Mesothelial cell of epicardium (in vitro differentiated cells): ENCODE results near the gene ADARB2. TPM values are rescaled to one million over a fixed set of nuclear protein-coding genes. Genes with fewer than 3 reads are reported as not detected.

Source experiments
- DNase-seq, 2 experiments: peaks; one replicate each; pipeline ENCODE4 v3.0.0; 2021; ENCODE audit warnings: low spot score in 2 of 2; ENCODE audit not compliant: unreplicated experiment in 2 of 2
- H3K27ac Mint-ChIP-seq: 2 replicates; pipeline ENCODE4 v1.8.0; 2021; ENCODE audit warnings: mixed read lengths
- H3K27me3 Mint-ChIP-seq: 2 replicates; pipeline ENCODE4 v1.8.0; 2021; ENCODE audit warnings: low read depth, mixed read lengths
- H3K36me3 Mint-ChIP-seq: 2 replicates; pipeline ENCODE4 v1.8.0; 2021; ENCODE audit warnings: mixed read lengths
- H3K4me1 Mint-ChIP-seq: 2 replicates; pipeline ENCODE4 v1.8.0; 2021; ENCODE audit warnings: mixed read lengths
- H3K4me3 Mint-ChIP-seq: 2 replicates; pipeline ENCODE4 v1.8.0; 2021; ENCODE audit warnings: mild to moderate bottlenecking, moderate library complexity, mixed read lengths
- H3K9me3 Mint-ChIP-seq: 2 replicates; pipeline ENCODE4 v1.8.0; 2021; ENCODE audit warnings: mixed read lengths
- CTCF ChIP-seq: fragments of 200-600 bp; sonication (generic); IDR thresholded peaks from one replicate; pipeline ENCODE4 v1.5.0; 2021; ENCODE audit warnings: antibody characterized with exemption; ENCODE audit not compliant: unreplicated experiment
- total RNA-seq: library from RNA; stranded (reverse); gene quantifications from 3 replicates; pipeline ENCODE4 v1.2.1, GENCODE V29; 2021

ADARB2 gene
- total RNA-seq, 1 donor from 2014 or later, result 0.38 TPM

- no peak for DNase-seq
- Mint-ChIP-seq H3K4me3 (no peak overlapping the region), H3K4me1 (peaks cover 8% of the 10 kb centered on the region), H3K36me3 (no peaks in the 10 kb centered on the region), H3K27ac (no peak overlapping the region), H3K27me3 (peaks cover 32% of the 10 kb centered on the region), H3K9me3 (no peaks in the 10 kb centered on the region)
- TF ChIP-seq CTCF, result no peak
Observed at GRCh38 chr10:1402816-1403507, 334.4 kb downstream of the ADARB2 start.

GRCh38 chr10:1402016-1402770 is 335.1 kb downstream of the ADARB2 start:
- Mint-ChIP-seq H3K36me3 (no peaks in the 10 kb centered on the region), H3K27ac (no peak overlapping the region), H3K27me3 (peaks cover 32% of the 10 kb centered on the region), H3K9me3 (no peaks in the 10 kb centered on the region), H3K4me3 (no peak overlapping the region), H3K4me1 (peaks cover 8% of the 10 kb centered on the region)
- no peak for TF ChIP-seq CTCF
- no peak for DNase-seq

GRCh38 chr10:1401071-1401965 is 336.0 kb downstream of the ADARB2 start:
- Mint-ChIP-seq H3K36me3 (no peaks in the 10 kb centered on the region), H3K27ac (no peak overlapping the region), H3K9me3 (no peaks in the 10 kb centered on the region), H3K27me3 (peaks cover 32% of the 10 kb centered on the region), H3K4me1 (peaks cover 8% of the 10 kb centered on the region), H3K4me3 (no peak overlapping the region)
- DNase-seq, result peak in 1 of 2 experiments; percentile 31
- TF ChIP-seq CTCF, result no peak

GRCh38 chr10:1400101-1401070 is 336.9 kb downstream of the ADARB2 start:
- no peak for TF ChIP-seq CTCF
- peaks cover 31% of the 10 kb centered on the region for H3K27me3 Mint-ChIP-seq
- peak in 1 of 2 experiments; percentile 33 for DNase-seq
- no peak overlapping the region for H3K27ac Mint-ChIP-seq
- H3K9me3 Mint-ChIP-seq, result no peaks in the 10 kb centered on the region
- H3K4me1 Mint-ChIP-seq, result peaks cover 8% of the 10 kb centered on the region
- H3K4me3 Mint-ChIP-seq, result no peak overlapping the region
- no peaks in the 10 kb centered on the region for H3K36me3 Mint-ChIP-seq
